B cell (primary cell): ENCODE results near the gene ADAMTS16.

ENCODE experiments used
- CTCF ChIP-seq: fragments of 200-600 bp; IDR thresholded peaks from one replicate; pipeline ENCODE4 v1.8.0; 2022; ENCODE audit warnings: antibody characterized with exemption, mild to moderate bottlenecking
- EZH2 ChIP-seq: IDR thresholded peaks from 2 replicates; pipeline ENCODE4 v1.6.1; 2012; ENCODE audit warnings: borderline replicate concordance, low read depth, mild to moderate bottlenecking, moderate library complexity, low read length; ENCODE audit not compliant: insufficient read depth, poor library complexity, severe bottlenecking

- TF ChIP-seq CTCF = no peak
- no peak for TF ChIP-seq EZH2
These were observed 11.4 kb upstream of the ADAMTS16 start for GRCh38 chr5:5128766-5129165.
